Raji (cell line): ENCODE results near the gene ATL1.

Experiments
- POLR2A ChIP-seq: IDR thresholded peaks from 2 replicates; pipeline ENCODE4 v1.6.1; 2011; ENCODE audit warnings: low read depth, low read length, control low read depth; ENCODE audit not compliant: insufficient read depth

ATL1 gene

GRCh38 chr14:50610465-50610864 is 50.5 kb downstream of the ATL1 start:
- no peak for TF ChIP-seq POLR2A

DNA sequence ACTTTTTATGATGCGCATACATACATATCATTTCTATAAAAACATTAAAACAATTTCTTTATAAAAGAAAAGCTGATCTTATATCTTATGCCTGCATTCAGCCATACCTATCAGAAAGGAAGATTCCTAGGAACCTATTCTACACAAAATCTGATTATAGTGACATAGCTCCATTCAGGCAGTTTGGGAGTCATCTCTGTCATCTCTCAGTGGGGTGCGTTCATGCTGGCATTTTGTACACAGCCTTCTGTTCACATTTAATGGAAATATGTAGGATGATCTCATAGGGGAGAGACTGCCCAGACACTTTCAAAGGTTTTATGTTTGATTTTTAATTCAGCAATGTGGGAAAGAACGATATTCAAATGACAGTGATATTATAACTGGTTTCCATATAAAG is 52.9 kb downstream of the ATL1 start:
- TF ChIP-seq POLR2A = no peak

DNA sequence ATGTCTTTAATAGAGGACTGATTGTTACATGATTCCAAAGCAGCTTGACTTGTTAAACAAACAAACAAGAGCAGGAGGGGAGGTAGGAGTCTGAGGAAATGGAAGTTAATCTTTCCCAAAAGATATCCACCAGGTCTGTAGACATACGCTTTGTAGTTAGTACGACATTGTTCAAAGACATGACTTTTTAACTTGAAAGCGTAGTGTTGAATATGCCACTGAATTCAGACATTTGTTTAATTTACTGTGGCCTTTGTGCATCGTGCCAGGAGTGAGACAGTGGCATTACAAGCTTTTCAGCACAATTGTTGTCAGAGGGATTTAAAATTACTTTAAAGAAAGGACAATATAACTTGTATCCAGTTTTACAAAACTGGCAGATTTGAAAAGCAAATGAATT is 55.1 kb downstream of the ATL1 start:
- no peak for TF ChIP-seq POLR2A

DNA sequence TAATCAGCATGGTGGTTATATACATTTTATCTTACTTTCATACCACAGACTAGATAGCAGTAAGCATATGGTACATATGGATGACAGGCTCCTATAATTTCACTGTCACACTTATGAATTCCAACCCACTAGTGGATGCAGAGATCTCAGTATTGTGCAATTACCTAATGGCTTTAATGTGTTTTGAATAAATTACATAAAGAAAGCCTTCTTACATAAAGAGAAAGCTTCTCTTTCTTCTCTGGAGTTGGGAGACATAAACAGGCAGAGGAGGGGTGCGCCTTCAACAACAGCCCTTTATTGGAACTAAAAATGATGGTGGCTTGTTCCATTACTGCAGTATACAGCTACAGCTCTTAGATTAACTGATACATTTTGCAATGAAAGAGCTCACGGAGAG is 55.6 kb downstream of the ATL1 start:
- no peak for TF ChIP-seq POLR2A

DNA sequence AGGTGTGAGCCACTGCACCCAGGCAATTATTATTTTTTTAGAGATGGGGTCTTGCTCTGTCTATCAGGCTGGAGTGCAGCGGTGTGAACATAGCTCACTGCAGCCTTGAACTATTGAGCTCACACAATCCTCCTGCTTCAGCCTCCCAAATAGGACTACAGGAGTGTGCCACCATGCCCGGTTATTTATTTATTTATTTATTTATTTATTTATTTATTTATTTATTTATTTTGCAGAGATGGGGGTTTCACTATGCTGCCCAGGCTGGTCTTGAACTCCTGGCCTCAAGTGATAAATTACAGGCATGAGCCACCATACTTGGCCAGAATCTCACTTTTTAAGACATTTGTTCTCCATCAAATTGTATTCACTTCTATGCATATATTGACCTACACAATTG is 56.3 kb downstream of the ATL1 start:
- no peak for TF ChIP-seq POLR2A

DNA sequence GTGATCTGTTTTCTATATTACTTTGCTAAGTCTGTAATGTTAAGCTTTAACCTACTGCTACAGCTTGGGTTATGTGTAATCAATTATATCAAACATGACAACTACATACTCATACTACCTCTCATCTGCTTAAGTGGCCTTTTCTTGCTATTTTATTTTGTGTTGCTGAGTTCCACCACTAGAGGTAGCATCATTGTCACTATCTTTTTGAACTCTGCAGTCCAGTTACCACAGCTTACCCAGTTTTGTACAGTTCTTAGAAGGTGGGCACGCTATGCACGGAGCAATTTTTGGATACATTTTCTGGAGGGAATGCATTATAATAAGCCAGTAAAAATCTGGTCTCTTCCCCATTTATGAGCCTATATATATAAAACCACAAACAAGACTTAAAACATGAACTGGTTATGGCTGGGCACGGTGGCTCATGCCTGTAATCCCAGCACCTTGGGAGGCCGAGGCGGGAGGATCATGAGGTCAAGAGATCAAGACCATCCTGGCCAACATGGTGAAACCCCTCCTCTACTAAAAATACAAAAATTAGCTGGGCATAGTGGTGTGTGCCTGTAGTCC is 59.7 kb downstream of the ATL1 start:
- no peak for TF ChIP-seq POLR2A

DNA sequence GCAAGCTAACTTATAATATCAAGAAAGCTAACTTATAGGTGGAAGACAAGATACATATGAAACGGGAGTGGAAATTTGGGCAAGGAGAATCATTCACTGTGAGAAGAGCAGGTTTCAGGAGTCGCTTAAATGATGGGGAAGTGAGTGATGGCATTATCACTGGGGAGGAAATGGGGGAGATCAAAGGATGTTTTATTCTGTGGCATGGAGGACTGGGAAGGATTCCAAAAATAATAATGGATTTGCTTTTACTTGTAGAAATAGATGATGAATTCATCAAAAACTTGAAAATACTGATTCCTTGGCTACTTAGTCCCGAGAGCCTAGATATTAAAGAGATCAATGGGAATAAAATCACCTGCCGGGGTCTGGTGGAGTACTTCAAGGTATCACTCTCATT is 60.4 kb downstream of the ATL1 start:
- no peak for TF ChIP-seq POLR2A

GRCh38 chr14:50622978-50623377 is 63.0 kb downstream of the ATL1 start:
- TF ChIP-seq POLR2A = no peak

DNA sequence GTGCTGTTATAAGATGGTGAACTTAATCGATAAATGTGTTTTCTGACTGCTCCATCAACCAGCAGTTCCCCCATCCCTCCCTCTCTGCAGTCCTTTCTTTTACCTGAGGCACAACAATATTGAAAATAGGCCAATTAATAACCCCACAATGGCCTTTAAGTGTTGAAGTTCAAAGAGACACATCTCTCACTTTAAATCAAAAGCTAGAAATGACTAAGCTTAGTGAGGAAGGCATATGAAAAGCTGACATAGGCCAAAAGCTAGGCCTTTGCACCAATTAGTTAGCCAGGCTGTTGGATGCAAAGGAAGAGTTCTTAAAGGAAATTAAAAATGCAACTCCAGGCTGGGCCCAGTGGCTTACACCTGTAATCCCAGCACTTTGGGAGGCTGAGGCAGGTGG is 64.5 kb downstream of the ATL1 start:
- TF ChIP-seq POLR2A = no peak

DNA sequence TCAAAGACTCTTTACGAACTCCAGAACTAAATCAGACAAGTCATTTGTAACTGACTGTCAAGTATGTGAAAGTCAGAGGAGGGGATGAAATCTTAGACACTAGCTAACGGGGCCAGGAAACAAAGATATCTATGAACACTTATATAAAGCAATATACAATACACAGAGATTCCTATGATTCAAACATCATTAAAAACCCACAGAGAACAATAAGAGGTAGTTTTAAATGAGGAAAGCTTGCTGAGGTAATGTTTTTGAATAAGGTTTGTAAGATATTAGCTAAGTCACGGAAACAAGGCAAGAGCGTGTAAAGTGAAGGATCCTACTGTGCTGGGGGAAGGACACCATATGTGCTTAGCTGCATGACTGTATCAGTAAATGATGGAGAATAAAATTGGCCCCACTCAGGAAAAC is 71.5 kb downstream of the ATL1 start:
- TF ChIP-seq POLR2A = no peak

DNA sequence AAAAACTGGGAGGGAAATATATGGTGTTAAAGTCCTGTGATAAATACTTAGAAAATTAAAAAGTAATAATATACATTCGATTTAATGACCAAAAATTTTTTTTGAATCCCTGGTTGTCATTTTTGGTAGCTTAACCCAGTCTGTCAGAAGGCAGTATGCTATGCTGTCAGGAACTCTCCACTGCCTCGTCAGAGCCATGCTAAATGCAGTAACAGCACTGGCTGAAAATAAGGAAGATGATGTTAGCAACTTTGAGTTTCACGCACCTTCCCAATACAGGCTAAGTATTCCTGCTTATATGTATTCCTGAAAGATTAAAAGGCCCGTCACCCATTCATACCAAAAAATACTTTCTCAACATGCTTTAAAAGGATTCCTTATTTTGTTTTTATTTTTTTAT is 74.0 kb downstream of the ATL1 start:
- no peak for TF ChIP-seq POLR2A

GRCh38 chr14:50635141-50635540 is 75.2 kb downstream of the ATL1 start:
- no peak for TF ChIP-seq POLR2A

- 0 out of 2 replicates have a peak, but pooled peaks have one; percentile 21 for TF ChIP-seq POLR2A
These were observed 87.3 kb downstream of the ATL1 start for GRCh38 chr14:50647282-50647681.

DNA sequence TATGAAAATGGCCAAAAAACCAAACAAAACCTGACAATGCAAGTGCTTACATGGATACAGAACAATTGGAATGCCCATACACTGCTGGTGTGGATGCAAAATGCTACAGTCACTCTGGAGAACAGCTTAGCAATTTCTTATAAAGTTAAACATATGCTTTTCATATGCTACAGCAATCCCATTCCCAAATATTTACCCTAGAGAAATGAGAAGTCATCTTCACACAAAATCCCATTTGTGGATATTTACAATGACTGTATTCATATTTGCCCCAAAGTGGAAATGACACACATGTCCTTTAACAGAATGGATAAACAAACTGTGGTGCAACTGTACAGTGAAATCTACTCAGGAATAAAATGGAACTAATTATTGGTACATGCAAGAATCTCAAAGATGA is 87.8 kb downstream of the ATL1 start:
- TF ChIP-seq POLR2A = 0 out of 2 replicates have a peak, but pooled peaks have one; percentile 6

DNA sequence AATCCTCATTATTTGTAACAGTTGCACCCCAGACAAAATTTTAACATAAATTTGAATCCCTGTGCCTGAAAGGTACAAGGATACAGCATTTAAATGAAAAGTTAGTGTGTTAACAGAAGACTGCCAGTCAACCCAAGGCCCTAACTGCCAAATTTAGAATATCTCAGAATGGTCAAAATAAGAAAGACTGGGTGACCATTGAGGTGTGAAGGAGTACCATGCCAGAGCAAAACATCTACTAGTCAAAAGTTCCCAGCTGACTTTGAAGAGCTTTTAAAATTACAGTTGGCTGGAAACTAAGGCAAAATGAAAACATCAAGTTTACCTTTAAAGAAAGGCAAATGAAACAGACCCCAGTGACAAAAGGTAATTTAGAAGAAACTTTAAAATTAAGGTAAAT is 89.7 kb downstream of the ATL1 start:
- no peak for TF ChIP-seq POLR2A

DNA sequence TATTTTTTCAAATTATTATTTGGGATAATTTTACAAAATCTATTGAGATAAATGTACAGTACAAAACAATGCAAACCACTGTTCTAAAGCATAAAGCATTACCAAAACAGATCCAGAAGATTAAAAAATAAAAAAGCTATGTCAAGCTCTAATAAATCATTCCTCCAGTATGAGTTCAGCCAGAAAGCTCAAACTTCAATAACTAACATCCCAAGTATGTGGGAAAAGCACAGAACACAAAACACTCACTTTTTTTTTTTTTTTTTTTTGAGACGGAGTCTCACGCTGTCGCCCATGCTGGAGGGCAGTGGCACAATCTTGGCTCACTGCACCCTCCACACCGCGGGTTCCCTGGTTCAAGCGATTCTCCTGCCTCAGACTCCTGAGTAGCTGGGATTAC is 96.8 kb downstream of the ATL1 start:
- no peak for TF ChIP-seq POLR2A

GRCh38 chr14:50657753-50658152 is 97.8 kb downstream of the ATL1 start:
- no peak for TF ChIP-seq POLR2A
